Measurements from ENCODE around the gene TDRKH. TPM values are rescaled to one million over a fixed set of nuclear protein-coding genes. Genes with fewer than 3 reads are reported as not detected.

Gene TDRKH
- total and polyA plus RNA-seq, 2 of the 13 experiments (the other 11 are each of a cell fraction or from before 2014, with no cell fraction given): 3.9 to 5.4 TPM

- TF ChIP-seq, protein P1, sequence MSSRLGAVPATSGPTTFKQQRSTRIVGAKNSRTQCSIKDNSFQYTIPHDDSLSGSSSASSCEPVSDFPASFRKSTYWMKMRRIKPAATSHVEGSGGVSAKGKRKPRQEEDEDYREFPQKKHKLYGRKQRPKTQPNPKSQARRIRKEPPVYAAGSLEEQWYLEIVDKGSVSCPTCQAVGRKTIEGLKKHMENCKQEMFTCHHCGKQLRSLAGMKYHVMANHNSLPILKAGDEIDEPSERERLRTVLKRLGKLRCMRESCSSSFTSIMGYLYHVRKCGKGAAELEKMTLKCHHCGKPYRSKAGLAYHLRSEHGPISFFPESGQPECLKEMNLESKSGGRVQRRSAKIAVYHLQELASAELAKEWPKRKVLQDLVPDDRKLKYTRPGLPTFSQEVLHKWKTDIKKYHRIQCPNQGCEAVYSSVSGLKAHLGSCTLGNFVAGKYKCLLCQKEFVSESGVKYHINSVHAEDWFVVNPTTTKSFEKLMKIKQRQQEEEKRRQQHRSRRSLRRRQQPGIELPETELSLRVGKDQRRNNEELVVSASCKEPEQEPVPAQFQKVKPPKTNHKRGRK (CRISPR knock-in tag; IDR thresholded peaks at IDR 0.05): peak; percentile 40; the same call in 1 of the 2 replicates
- TF ChIP-seq, protein P2, sequence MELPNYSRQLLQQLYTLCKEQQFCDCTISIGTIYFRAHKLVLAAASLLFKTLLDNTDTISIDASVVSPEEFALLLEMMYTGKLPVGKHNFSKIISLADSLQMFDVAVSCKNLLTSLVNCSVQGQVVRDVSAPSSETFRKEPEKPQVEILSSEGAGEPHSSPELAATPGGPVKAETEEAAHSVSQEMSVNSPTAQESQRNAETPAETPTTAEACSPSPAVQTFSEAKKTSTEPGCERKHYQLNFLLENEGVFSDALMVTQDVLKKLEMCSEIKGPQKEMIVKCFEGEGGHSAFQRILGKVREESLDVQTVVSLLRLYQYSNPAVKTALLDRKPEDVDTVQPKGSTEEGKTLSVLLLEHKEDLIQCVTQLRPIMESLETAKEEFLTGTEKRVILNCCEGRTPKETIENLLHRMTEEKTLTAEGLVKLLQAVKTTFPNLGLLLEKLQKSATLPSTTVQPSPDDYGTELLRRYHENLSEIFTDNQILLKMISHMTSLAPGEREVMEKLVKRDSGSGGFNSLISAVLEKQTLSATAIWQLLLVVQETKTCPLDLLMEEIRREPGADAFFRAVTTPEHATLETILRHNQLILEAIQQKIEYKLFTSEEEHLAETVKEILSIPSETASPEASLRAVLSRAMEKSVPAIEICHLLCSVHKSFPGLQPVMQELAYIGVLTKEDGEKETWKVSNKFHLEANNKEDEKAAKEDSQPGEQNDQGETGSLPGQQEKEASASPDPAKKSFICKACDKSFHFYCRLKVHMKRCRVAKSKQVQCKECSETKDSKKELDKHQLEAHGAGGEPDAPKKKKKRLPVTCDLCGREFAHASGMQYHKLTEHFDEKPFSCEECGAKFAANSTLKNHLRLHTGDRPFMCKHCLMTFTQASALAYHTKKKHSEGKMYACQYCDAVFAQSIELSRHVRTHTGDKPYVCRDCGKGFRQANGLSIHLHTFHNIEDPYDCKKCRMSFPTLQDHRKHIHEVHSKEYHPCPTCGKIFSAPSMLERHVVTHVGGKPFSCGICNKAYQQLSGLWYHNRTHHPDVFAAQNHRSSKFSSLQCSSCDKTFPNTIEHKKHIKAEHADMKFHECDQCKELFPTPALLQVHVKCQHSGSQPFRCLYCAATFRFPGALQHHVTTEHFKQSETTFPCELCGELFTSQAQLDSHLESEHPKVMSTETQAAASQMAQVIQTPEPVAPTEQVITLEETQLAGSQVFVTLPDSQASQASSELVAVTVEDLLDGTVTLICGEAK (IDR thresholded peaks at IDR 0.05): no peak
- TF ChIP-seq, protein P2 (CRISPR knock-in tag; IDR thresholded peaks at IDR 0.05): no peak
- TF ChIP-seq, protein P3, sequence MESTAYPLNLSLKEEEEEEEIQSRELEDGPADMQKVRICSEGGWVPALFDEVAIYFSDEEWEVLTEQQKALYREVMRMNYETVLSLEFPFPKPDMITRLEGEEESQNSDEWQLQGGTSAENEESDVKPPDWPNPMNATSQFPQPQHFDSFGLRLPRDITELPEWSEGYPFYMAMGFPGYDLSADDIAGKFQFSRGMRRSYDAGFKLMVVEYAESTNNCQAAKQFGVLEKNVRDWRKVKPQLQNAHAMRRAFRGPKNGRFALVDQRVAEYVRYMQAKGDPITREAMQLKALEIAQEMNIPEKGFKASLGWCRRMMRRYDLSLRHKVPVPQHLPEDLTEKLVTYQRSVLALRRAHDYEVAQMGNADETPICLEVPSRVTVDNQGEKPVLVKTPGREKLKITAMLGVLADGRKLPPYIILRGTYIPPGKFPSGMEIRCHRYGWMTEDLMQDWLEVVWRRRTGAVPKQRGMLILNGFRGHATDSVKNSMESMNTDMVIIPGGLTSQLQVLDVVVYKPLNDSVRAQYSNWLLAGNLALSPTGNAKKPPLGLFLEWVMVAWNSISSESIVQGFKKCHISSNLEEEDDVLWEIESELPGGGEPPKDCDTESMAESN (CRISPR knock-in tag; conservative IDR thresholded peaks at IDR 0.05): 0 out of 2 replicates have a peak, but pooled peaks have one; percentile 58
- TF ChIP-seq EP300 (IDR thresholded peaks at IDR 0.05; ENCODE audit: low read depth in 2 of 2, low read length in 2 of 2) (no peak), EP300 (CRISPR knock-in tag; IDR thresholded peaks at IDR 0.05; ENCODE audit: borderline replicate concordance) (no peak), RBM39 (IDR thresholded peaks at IDR 0.05; ENCODE audit: low read depth, low read length, poor library complexity, severe bottlenecking) (no peak), RFXAP (CRISPR knock-in tag; IDR thresholded peaks at IDR 0.05; ENCODE audit: borderline replicate concordance) (no peak), CCAR2 (optimal IDR thresholded peaks at IDR 0.05; ENCODE audit: low read depth, low read length) (no peak), ZNF747 (CRISPR knock-in tag; IDR thresholded peaks at IDR 0.05; ENCODE audit: borderline replicate concordance) (no peak), ZNF674 (CRISPR knock-in tag; IDR thresholded peaks at IDR 0.05; ENCODE audit: low read depth) (no peak), FOXP4 (CRISPR knock-in tag; IDR thresholded peaks at IDR 0.05) (no peak), ZNF724P (CRISPR knock-in tag; IDR thresholded peaks at IDR 0.05; ENCODE audit: borderline replicate concordance) (no peak; the same call in 1 of the 2 replicates)
Observed at GRCh38 chr1:151831605-151832004, 41.3 kb upstream of the TDRKH start, which contains the start of gene RORC (continued).
